Prostate gland (tissue), 2 donors: ENCODE results near the gene DYRK2.

Source experiments
- CTCF ChIP-seq, 4 experiments: fragments of 200-600 bp in 2 of 4; fragments of 450-650 bp in 2 of 4; sonication (generic) in 2 of 4; IDR thresholded peaks; 1 replicate in 3 of 4; 2 replicates in 1 of 4; pipeline ENCODE4 v1.5.1; 2016 to 2019; ENCODE audit warnings: antibody characterized with exemption in 4 of 4, mild to moderate bottlenecking in 2 of 4, moderate library complexity in 2 of 4
- POLR2A ChIP-seq: fragments of 450-650 bp; IDR thresholded peaks from one replicate; pipeline ENCODE4 v1.6.1; 2016; ENCODE audit warnings: antibody characterized with exemption, mild to moderate bottlenecking

GRCh38 chr12:67695974-67696373 lies 47.4 kb downstream of the DYRK2 start:
- no peak for TF ChIP-seq POLR2A
- TF ChIP-seq CTCF (IDR thresholded peaks at IDR 0.05), result no peak
